Skeletal muscle tissue (tissue), 4 donors: Measurements from ENCODE around the gene DNAJB6. TPM values are rescaled to one million over a fixed set of nuclear protein-coding genes. Genes with fewer than 3 reads are reported as not detected.

Experiments used
- H3K27ac ChIP-seq: one replicate; pipeline ENCODE4 v1.7.0; 2013; ENCODE audit warnings: mild to moderate bottlenecking, low read depth, low read length, inconsistent platforms
- H3K27me3 ChIP-seq, 3 donors: one replicate each; pipeline ENCODE4 v1.7.0; 2013; ENCODE audit warnings: low read length in 3 of 3; ENCODE audit not compliant: control insufficient read depth in 3 of 3, insufficient read depth in 3 of 3
- H3K36me3 ChIP-seq, 3 donors: one replicate each; pipeline ENCODE4 v1.7.0; 2013; ENCODE audit warnings: low read length in 3 of 3; ENCODE audit not compliant: control insufficient read depth in 3 of 3, insufficient read depth in 3 of 3
- H3K4me1 ChIP-seq, 3 donors: one replicate each; pipeline ENCODE4 v1.7.0; 2013; ENCODE audit warnings: low read length in 3 of 3, mild to moderate bottlenecking in 3 of 3; ENCODE audit not compliant: control insufficient read depth in 3 of 3, insufficient read depth in 3 of 3
- H3K4me3 ChIP-seq, 3 donors: one replicate each; pipeline ENCODE4 v1.7.0; 2013; ENCODE audit warnings: low read length in 3 of 3
- H3K9ac ChIP-seq, 3 donors: one replicate each; pipeline ENCODE4 v1.7.0; 2013; ENCODE audit warnings: low read length in 3 of 3, mild to moderate bottlenecking in 3 of 3, moderate library complexity in 2 of 3, low read depth in 1 of 3
- H3K9me3 ChIP-seq, 3 donors: one replicate each; pipeline ENCODE4 v1.7.0; 2013; ENCODE audit warnings: low read length in 3 of 3; ENCODE audit not compliant: control insufficient read depth in 3 of 3
- total RNA-seq: library from RNA; depleted of rRNA; stranded (reverse); fragments of >200 nt; gene quantifications from one replicate; pipeline ENCODE4 v1.2.3, GENCODE V29; 2014
- donor health status: Osteomylitis.

The DNAJB6 gene
- total RNA-seq, 1 donor from 2014 or later, result 68.9 TPM

DNA sequence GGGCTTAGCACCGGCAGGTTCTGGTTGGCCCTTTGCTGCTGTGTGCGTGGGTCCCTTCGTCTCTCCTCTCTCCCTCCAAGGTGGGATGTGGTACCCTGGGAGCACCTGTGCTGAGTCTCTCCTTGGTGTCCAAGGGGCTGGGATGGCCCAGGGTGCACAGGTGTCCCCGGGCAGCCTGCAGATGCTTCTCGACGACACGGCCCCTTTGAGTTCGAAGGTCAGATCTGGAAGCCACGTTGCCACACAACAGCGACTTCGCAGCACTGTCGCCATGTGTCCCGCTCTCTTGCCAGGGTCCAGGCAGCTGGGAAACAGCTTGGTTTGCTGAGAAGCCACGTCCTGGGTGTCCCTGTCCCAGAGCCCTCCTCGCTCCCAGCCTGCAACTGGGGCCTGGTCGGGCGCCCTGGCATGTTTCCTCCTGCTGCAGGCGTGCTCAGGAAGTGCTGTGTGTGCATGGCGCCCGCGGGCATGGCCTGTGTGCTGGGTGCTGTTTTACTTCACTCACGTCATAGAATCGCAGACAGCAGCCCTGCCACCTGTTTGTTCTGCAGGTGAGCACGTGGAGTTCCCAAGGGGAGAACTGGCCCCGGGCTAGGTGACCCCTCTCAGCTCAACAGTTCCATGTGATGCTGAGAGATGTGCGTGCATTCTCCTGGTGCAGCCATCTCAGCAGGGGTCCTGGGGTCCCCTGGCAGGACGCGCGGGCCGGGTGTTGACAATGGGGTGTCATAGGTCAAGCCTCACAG, 70.9 kb downstream of the DNAJB6 start:
- H3K27ac ChIP-seq, result no peak overlapping the region
- peak overlapping the region in 1 of 3 donors; percentile 16 for H3K9ac ChIP-seq
- no peak overlapping the region for H3K4me3 ChIP-seq
- peaks cover 22 to 36% (median 35%) of the 10 kb centered on the region in 3 donors for H3K4me1 ChIP-seq
- no peaks in the 10 kb centered on the region for H3K9me3 ChIP-seq
- no peaks in the 10 kb centered on the region for H3K27me3 ChIP-seq
- peaks cover 19 to 20% (median 20%) of the 10 kb centered on the region in 3 donors for H3K36me3 ChIP-seq

GRCh38 chr7:157408258-157409101, 71.7 kb downstream of the DNAJB6 start:
- Histone ChIP-seq H3K27me3 (no peaks in the 10 kb centered on the region), H3K4me1 (peaks cover 21 to 31% (median 28%) of the 10 kb centered on the region in 3 donors), H3K4me3 (no peak overlapping the region), H3K27ac (no peak overlapping the region), H3K9me3 (no peaks in the 10 kb centered on the region), H3K36me3 (peaks cover 19 to 23% (median 20%) of the 10 kb centered on the region in 3 donors), H3K9ac (peak overlapping the region in 1 of 3 donors; percentile 16)

GRCh38 chr7:157409149-157409752, 72.4 kb downstream of the DNAJB6 start:
- Histone ChIP-seq H3K9ac (no peak overlapping the region), H3K4me3 (no peak overlapping the region), H3K4me1 (peaks cover 19 to 26% (median 24%) of the 10 kb centered on the region in 3 donors), H3K27ac (no peak overlapping the region), H3K27me3 (no peaks in the 10 kb centered on the region), H3K9me3 (no peaks in the 10 kb centered on the region), H3K36me3 (peaks cover 19 to 23% (median 20%) of the 10 kb centered on the region in 3 donors)

DNA sequence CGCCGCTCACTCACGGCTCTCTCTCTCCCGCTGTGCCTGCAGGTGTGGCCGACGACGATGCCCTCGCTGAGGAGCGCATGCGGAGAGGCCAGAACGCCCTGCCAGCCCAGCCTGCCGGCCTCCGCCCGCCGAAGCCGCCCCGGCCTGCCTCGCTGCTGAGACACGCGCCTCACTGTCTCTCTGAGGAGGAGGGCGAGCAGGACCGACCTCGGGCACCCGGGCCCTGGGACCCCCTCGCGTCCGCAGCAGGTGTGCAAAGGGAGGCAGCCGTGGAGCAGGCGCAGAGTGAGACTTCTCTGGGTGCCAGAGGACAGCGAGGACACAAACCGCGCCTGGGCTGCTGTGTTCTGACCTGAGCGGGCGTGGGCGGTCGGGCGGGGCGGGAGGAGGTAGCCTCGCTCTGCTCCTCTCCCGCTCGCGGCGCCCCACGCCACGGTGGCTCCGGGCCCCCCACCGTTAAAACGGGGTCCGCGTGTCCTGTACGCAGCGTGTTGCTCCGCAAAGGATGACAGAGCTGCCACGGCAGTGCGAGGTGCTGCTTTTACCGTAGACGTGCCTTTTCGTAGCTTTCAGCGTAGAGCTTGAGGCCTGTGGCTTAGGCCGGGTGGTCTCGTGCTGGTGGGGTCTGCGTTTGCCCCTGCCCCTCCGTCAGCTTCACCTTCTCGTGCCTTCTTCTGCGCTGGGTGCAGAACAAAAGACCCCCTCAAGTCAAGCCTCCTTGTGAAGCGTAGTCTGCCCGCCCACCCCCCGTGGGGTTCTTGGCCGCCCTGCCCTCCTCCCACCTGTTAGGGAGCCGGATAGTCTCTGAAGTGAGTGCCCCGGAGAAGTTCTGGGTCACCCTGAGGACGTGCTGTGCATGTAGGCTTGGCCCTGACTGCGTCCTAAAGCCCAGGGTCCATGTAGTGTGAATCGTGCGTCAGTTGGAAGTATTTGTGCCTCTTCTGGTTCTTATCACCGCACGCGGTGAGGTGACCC, 73.2 kb downstream of the DNAJB6 start:
- Histone ChIP-seq H3K27me3 (no peaks in the 10 kb centered on the region), H3K4me3 (no peak overlapping the region), H3K9me3 (no peaks in the 10 kb centered on the region), H3K9ac (no peak overlapping the region), H3K27ac (no peak overlapping the region), H3K4me1 (peaks cover 18 to 23% (median 23%) of the 10 kb centered on the region in 3 donors), H3K36me3 (peaks cover 22 to 27% (median 27%) of the 10 kb centered on the region in 3 donors)

- Histone ChIP-seq H3K9me3 (no peaks in the 10 kb centered on the region), H3K36me3 (peaks cover 22 to 37% (median 32%) of the 10 kb centered on the region in 3 donors), H3K9ac (no peak overlapping the region), H3K4me3 (no peak overlapping the region), H3K4me1 (peaks cover 12 to 16% (median 13%) of the 10 kb centered on the region in 3 donors), H3K27me3 (no peaks in the 10 kb centered on the region), H3K27ac (no peak overlapping the region)
Measured at GRCh38 chr7:157410831-157411556, 74.2 kb downstream of the DNAJB6 start.

DNA sequence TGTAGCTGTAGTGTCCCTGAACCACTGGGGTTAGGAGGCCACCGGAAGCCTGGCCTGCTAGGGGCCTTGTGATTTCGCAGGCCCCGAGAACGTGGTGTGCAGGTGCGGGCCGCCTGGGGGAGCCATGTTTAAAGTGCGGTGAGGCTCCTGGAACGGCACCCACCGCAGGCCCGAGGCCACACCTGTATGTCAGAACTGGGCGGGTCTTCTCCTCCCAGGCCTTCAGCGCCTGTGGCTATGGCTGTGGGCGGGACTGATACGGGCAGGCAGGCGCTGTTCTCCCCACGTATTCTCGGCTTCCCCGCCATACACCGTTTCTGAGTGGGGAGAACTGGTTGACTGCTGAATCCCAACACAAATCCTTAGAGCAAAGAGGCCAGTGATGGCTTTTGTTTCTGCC, 74.8 kb downstream of the DNAJB6 start:
- H3K36me3 ChIP-seq, result peaks cover 28 to 43% (median 38%) of the 10 kb centered on the region in 3 donors
- H3K4me3 ChIP-seq, result no peak overlapping the region
- H3K9ac ChIP-seq, result no peak overlapping the region
- H3K27me3 ChIP-seq, result no peaks in the 10 kb centered on the region
- H3K9me3 ChIP-seq, result no peaks in the 10 kb centered on the region
- peaks cover 6 to 10% (median 7%) of the 10 kb centered on the region in 3 donors for H3K4me1 ChIP-seq
- no peak overlapping the region for H3K27ac ChIP-seq

DNA sequence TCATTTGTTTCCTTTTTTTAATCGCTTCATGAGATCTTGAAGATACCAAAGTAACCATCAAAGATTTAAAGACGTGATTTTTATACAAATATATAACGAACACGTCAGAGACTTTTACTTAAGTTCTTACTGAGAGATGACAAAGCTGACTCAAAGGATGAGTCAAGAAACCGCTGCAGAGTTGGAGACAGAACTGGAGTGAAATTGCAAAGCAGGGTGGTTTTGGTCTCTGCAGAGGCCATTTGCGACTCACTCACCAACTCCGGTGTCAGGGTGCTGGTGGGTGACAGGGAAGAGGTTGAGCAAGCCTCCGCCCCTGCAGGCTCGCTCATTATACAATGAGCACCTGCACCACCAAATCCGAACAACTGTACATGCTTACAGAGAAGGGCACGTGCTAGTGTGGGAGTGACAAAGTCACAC, 75.2 kb downstream of the DNAJB6 start:
- Histone ChIP-seq H3K36me3 (peaks cover 33 to 47% (median 41%) of the 10 kb centered on the region in 3 donors), H3K4me3 (no peak overlapping the region), H3K4me1 (peaks cover 1 to 6% (median 3%) of the 10 kb centered on the region in 3 donors), H3K27ac (no peak overlapping the region), H3K9ac (no peak overlapping the region), H3K27me3 (no peaks in the 10 kb centered on the region), H3K9me3 (no peaks in the 10 kb centered on the region)

GRCh38 chr7:157412491-157413180, 75.8 kb downstream of the DNAJB6 start:
- no peak overlapping the region for H3K27ac ChIP-seq
- peaks cover 38 to 47% (median 46%) of the 10 kb centered on the region in 3 donors for H3K36me3 ChIP-seq
- H3K4me3 ChIP-seq, result no peak overlapping the region
- no peaks in the 10 kb centered on the region for H3K27me3 ChIP-seq
- H3K4me1 ChIP-seq, result peaks cover 0 to 4% (median 0%) of the 10 kb centered on the region in 3 donors
- no peaks in the 10 kb centered on the region for H3K9me3 ChIP-seq
- H3K9ac ChIP-seq, result no peak overlapping the region
